Neural cell (in vitro differentiated cells): ENCODE data around the gene LRIG1. TPM values are rescaled to one million over a fixed set of nuclear protein-coding genes. Genes with fewer than 3 reads are reported as not detected.

Source experiments
- H2AFZ ChIP-seq: fragments of 200-600, 300-800 bp; sonication (generic), shearing (Covaris generic); 2 replicates; pipeline ENCODE4 v1.6.0; 2014; ENCODE audit warnings: low read depth, mild to moderate bottlenecking, antibody characterized with exemption, low read length, moderate library complexity
- H3F3A ChIP-seq: fragments of 200-600 bp; shearing (Covaris generic); 2 replicates; pipeline ENCODE4 v1.6.1; 2016; ENCODE audit warnings: mild to moderate bottlenecking, moderate library complexity, mixed read lengths, antibody characterized with exemption, low read length; ENCODE audit not compliant: insufficient read depth, poor library complexity, severe bottlenecking
- H3K27ac ChIP-seq: fragments of 200-600, 300-800 bp; sonication (generic), shearing (Covaris generic); 2 replicates; pipeline ENCODE4 v1.5.1; 2014; ENCODE audit warnings: mild to moderate bottlenecking, low read length, moderate library complexity
- H3K27me3 ChIP-seq: fragments of 300-800, 200-600 bp; sonication (generic), shearing (Covaris generic); 2 replicates; pipeline ENCODE4 v1.6.0; 2014; ENCODE audit warnings: mild to moderate bottlenecking, low read depth, low read length, moderate library complexity; ENCODE audit not compliant: insufficient read depth
- H3K36me3 ChIP-seq: fragments of 300-800, 200-600 bp; sonication (generic), shearing (Covaris generic); 2 replicates; pipeline ENCODE4 v1.5.1; 2014; ENCODE audit warnings: mild to moderate bottlenecking, antibody characterized with exemption, low read length, moderate library complexity; ENCODE audit not compliant: insufficient read depth
- H3K4me2 ChIP-seq: fragments of 300-800, 200-600 bp; sonication (generic), shearing (Covaris generic); 2 replicates; pipeline ENCODE4 v1.6.0; 2014; ENCODE audit warnings: mild to moderate bottlenecking, low read length
- H3K4me3 ChIP-seq: fragments of 300-800, 200-600 bp; sonication (generic), shearing (Covaris generic); 2 replicates; pipeline ENCODE4 v1.5.1; 2014; ENCODE audit warnings: mild to moderate bottlenecking, low read length, moderate library complexity
- H3K79me2 ChIP-seq: fragments of 200-600 bp; shearing (Covaris generic); replicated peaks from 2 replicates; pipeline ENCODE4 v1.6.0; 2014; ENCODE audit warnings: mild to moderate bottlenecking, low read length, moderate library complexity; ENCODE audit not compliant: insufficient read depth
- H3K9ac ChIP-seq: fragments of 300-800, 200-600 bp; sonication (generic), shearing (Covaris generic); 2 replicates; pipeline ENCODE4 v1.6.1; 2016; ENCODE audit warnings: mild to moderate bottlenecking, low read length, mixed read lengths
- H3K9me2 ChIP-seq: fragments of 200-600 bp; shearing (Covaris generic); 2 replicates; pipeline ENCODE4 v1.6.1; 2016; ENCODE audit warnings: mild to moderate bottlenecking, low read length, mixed read lengths; ENCODE audit not compliant: insufficient read depth
- H3K9me3 ChIP-seq: fragments of 200-600, 300-800 bp; sonication (generic), shearing (Covaris generic); 2 replicates; pipeline ENCODE4 v1.6.1; 2016; ENCODE audit warnings: mild to moderate bottlenecking, mixed run types, low read length, moderate library complexity, mixed read lengths
- H4K20me1 ChIP-seq: fragments of 200-600 bp; shearing (Covaris generic); 2 replicates; pipeline ENCODE4 v1.6.1; 2016; ENCODE audit warnings: mild to moderate bottlenecking, mixed run types; ENCODE audit not compliant: insufficient read depth
- EP300 ChIP-seq: fragments of 450-650 bp; conservative IDR thresholded peaks from 2 replicates; pipeline ENCODE4 v1.6.1; 2014; ENCODE audit warnings: antibody characterized with exemption, mild to moderate bottlenecking, moderate library complexity; ENCODE audit not compliant: poor library complexity, severe bottlenecking
- EZH2 ChIP-seq: fragments of 200-600, 300-800 bp; shearing (Covaris generic), sonication (generic); IDR thresholded peaks from 2 replicates; pipeline ENCODE4 v1.6.1; 2014; ENCODE audit warnings: antibody characterized with exemption, low read length, borderline replicate concordance, mild to moderate bottlenecking; ENCODE audit not compliant: insufficient read depth, poor library complexity, severe bottlenecking
- MXI1 ChIP-seq: fragments of 450-650 bp; conservative IDR thresholded peaks from 2 replicates; pipeline ENCODE4 v1.6.1; 2014; ENCODE audit warnings: antibody characterized with exemption, mild to moderate bottlenecking; ENCODE audit not compliant: poor library complexity, severe bottlenecking
- POLR2AphosphoS5 ChIP-seq: IDR thresholded peaks from 2 replicates; pipeline ENCODE4 v1.6.1; 2012
- RAD21 ChIP-seq: fragments of 450-650 bp; conservative IDR thresholded peaks from 2 replicates; pipeline ENCODE4 v1.6.1; 2014; ENCODE audit warnings: antibody characterized with exemption, mild to moderate bottlenecking, moderate library complexity
- SMC3 ChIP-seq: fragments of 450-650 bp; conservative IDR thresholded peaks from 2 replicates; pipeline ENCODE4 v1.6.1; 2014; ENCODE audit warnings: antibody characterized with exemption, mild to moderate bottlenecking, moderate library complexity; ENCODE audit not compliant: poor library complexity
- TAF1 ChIP-seq: IDR thresholded peaks from 2 replicates; pipeline ENCODE4 v1.6.1; 2012; ENCODE audit warnings: low read depth
- polyA plus RNA-seq: library from polyadenylated mRNA; depleted of rRNA; stranded (reverse); fragments of >200 nt; gene quantifications from 2 replicates; pipeline ENCODE4 v1.2.3, GENCODE V29; 2014
- TF ChIP-seq, protein P1 (sequence below): IDR thresholded peaks from 2 replicates; pipeline ENCODE4 v1.6.1; 2012; ENCODE audit warnings: borderline replicate concordance
- TF ChIP-seq, protein P2 (sequence below): fragments of 450-650 bp; IDR thresholded peaks from 2 replicates; pipeline ENCODE4 v1.5.1; 2014; ENCODE audit warnings: antibody characterized with exemption, mild to moderate bottlenecking, moderate library complexity; ENCODE audit not compliant: poor library complexity, severe bottlenecking

The LRIG1 gene
- polyA plus RNA-seq, 1 donor from 2014 or later, result 7.1 TPM

DNA sequence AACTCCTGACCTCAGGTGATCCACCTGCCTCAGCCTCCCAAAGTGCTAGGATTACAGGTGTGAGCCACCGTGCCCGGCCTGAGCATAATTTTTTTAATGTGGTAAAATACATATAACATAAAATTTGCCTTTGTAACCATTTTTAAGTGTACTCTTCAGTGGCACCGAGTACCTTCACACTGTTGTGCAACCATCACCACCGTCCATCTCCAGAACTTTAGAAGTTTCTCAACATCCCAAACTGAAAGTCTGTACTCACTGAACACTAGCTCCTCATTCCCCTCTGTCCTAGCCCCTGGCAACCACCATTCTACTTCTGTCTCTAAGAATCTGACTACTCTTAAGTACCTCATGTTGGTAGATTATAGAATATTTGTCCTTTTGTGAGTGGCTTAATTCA, 35.2 kb downstream of the LRIG1 start:
- Histone ChIP-seq H3K27ac (no peak overlapping the region), H3K4me2 (no peak overlapping the region), H3K9me3 (no peaks in the 10 kb centered on the region), H3K9me2 (no peaks in the 10 kb centered on the region), H3K4me3 (no peak overlapping the region), H3F3A (peaks cover 7% of the 10 kb centered on the region), H3K79me2 (peaks cover 44% of the 10 kb centered on the region), H3K9ac (no peak overlapping the region), H3K27me3 (peaks cover 41% of the 10 kb centered on the region), H2AFZ (no peak overlapping the region), H3K36me3 (no peaks in the 10 kb centered on the region), H4K20me1 (no peaks in the 10 kb centered on the region)
- no peak for TF ChIP-seq POLR2AphosphoS5
- TF ChIP-seq SMC3, result no peak
- TF ChIP-seq TAF1, result no peak
- TF ChIP-seq EZH2, result no peak
- no peak for TF ChIP-seq RAD21
- TF ChIP-seq, protein P1, sequence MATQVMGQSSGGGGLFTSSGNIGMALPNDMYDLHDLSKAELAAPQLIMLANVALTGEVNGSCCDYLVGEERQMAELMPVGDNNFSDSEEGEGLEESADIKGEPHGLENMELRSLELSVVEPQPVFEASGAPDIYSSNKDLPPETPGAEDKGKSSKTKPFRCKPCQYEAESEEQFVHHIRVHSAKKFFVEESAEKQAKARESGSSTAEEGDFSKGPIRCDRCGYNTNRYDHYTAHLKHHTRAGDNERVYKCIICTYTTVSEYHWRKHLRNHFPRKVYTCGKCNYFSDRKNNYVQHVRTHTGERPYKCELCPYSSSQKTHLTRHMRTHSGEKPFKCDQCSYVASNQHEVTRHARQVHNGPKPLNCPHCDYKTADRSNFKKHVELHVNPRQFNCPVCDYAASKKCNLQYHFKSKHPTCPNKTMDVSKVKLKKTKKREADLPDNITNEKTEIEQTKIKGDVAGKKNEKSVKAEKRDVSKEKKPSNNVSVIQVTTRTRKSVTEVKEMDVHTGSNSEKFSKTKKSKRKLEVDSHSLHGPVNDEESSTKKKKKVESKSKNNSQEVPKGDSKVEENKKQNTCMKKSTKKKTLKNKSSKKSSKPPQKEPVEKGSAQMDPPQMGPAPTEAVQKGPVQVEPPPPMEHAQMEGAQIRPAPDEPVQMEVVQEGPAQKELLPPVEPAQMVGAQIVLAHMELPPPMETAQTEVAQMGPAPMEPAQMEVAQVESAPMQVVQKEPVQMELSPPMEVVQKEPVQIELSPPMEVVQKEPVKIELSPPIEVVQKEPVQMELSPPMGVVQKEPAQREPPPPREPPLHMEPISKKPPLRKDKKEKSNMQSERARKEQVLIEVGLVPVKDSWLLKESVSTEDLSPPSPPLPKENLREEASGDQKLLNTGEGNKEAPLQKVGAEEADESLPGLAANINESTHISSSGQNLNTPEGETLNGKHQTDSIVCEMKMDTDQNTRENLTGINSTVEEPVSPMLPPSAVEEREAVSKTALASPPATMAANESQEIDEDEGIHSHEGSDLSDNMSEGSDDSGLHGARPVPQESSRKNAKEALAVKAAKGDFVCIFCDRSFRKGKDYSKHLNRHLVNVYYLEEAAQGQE, result no peak
- TF ChIP-seq EP300, result no peak
- TF ChIP-seq, protein P2, sequence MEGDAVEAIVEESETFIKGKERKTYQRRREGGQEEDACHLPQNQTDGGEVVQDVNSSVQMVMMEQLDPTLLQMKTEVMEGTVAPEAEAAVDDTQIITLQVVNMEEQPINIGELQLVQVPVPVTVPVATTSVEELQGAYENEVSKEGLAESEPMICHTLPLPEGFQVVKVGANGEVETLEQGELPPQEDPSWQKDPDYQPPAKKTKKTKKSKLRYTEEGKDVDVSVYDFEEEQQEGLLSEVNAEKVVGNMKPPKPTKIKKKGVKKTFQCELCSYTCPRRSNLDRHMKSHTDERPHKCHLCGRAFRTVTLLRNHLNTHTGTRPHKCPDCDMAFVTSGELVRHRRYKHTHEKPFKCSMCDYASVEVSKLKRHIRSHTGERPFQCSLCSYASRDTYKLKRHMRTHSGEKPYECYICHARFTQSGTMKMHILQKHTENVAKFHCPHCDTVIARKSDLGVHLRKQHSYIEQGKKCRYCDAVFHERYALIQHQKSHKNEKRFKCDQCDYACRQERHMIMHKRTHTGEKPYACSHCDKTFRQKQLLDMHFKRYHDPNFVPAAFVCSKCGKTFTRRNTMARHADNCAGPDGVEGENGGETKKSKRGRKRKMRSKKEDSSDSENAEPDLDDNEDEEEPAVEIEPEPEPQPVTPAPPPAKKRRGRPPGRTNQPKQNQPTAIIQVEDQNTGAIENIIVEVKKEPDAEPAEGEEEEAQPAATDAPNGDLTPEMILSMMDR, result no peak
- no peak for TF ChIP-seq MXI1

DNA sequence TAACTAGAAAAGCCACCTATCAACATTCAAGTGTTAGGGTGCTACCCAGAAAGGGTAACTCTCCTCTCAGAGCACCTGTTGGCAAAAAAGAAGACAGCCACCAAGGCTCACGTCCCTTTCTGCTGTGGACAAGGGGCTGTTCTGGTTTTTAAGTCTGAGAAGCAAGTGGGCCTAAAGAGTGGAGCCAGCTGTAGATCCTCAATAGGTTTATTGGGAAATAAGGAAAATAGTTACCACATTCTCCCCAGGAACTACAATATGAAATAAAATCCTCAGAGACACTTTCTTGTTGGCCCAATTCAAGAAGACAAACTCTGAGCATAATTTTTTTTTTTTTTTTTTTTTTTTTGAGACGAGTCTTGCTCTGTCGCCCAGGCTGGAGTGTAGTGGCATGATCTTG, 35.8 kb downstream of the LRIG1 start:
- H3K9ac ChIP-seq, result no peak overlapping the region
- H3K9me3 ChIP-seq, result no peaks in the 10 kb centered on the region
- H3K27me3 ChIP-seq, result peaks cover 39% of the 10 kb centered on the region
- TF ChIP-seq TAF1, result no peak
- H3K4me2 ChIP-seq, result no peak overlapping the region
- H4K20me1 ChIP-seq, result no peaks in the 10 kb centered on the region
- no peaks in the 10 kb centered on the region for H3K9me2 ChIP-seq
- peaks cover 7% of the 10 kb centered on the region for H3F3A ChIP-seq
- no peak overlapping the region for H3K27ac ChIP-seq
- H3K79me2 ChIP-seq, result peaks cover 38% of the 10 kb centered on the region
- H2AFZ ChIP-seq, result no peak overlapping the region
- no peak overlapping the region for H3K4me3 ChIP-seq
- no peaks in the 10 kb centered on the region for H3K36me3 ChIP-seq

DNA sequence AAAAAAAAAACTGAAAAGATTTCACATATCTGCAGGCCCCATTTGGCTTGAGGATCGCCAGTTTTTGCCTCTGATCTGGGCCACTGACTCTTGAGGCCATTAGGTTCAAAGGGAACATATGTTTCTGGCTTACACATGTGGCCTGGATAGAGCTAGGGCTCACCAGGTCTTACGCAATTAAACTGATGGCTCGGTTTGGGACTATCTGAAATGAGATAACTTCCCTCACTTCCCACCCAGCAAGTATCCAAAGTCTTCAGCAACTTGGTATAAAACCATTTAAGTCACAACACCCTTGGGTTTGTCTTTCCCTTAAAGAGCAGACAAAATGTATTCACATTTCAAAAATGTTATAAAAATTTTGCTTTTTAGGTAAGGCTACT, 36.3 kb downstream of the LRIG1 start:
- Histone ChIP-seq H3K36me3 (no peaks in the 10 kb centered on the region), H3K4me3 (no peak overlapping the region), H3K9me2 (no peaks in the 10 kb centered on the region), H2AFZ (no peak overlapping the region), H3F3A (peaks cover 7% of the 10 kb centered on the region), H3K4me2 (no peak overlapping the region), H3K27ac (no peak overlapping the region), H4K20me1 (no peaks in the 10 kb centered on the region), H3K79me2 (peaks cover 33% of the 10 kb centered on the region), H3K27me3 (peaks cover 39% of the 10 kb centered on the region), H3K9ac (no peak overlapping the region), H3K9me3 (no peaks in the 10 kb centered on the region)
- TF ChIP-seq RAD21 (no peak), EZH2 (no peak), TAF1 (no peak), SMC3 (no peak), POLR2AphosphoS5 (no peak)
- TF ChIP-seq, protein P2, result no peak
- TF ChIP-seq, protein P1, result no peak
